ENCODE results near the gene HOXB4.

- TF ChIP-seq CTCF (conservative IDR thresholded peaks at IDR 0.05) (no peak), EZH2 (IDR thresholded peaks at IDR 0.05; ENCODE audit: low read depth) (no peak)
These were observed 48.5 kb downstream of the HOXB4 start for GRCh38 chr17:48529683-48530009.

Measured in PC-9 (cell line).